ENCODE results near the gene TRIM61.
"Not testable (repeated sequence)": the region's sequence is repeated elsewhere in the genome, so short reads cannot be mapped to it uniquely, and the experiment has no call there.

TRIM61 gene

DNA sequence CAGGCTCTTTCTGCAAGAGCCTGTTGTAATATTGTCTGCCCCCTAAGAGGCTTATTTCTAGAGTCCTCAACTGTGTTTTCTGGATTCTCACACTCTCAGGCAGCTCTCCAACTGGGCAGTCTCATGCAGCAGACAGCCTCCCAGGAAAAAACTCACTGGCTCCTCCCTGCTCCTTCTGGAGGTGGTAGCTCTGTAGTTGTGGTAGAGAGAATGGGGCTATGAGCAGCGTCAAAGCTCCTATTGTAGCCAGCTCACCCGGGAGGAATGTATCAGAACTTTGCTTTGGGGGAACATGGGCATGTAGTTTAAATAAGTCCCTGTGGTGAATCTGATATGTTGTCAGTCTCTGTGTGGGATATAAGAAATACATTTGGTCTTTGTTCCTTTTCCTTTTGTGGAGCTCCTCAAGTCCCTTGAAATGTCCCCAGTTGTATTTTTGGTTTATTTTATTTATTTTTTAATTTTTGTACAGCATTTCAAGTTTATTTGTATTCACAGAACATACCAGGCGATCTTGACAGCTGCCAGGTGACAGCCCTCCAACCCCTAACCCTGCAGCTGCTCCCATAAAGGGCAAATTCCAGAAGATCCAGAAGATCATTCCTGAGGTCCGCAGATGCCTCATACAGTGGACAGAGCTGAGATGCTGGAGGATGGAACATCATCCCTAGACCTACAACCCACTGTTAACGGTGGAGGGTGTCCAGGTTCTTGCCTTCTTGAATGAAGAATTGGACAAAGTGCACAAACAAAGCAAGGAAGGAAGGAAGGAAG, 45.7 kb downstream of the TRIM61 start:
- TF ChIP-seq, protein P1, sequence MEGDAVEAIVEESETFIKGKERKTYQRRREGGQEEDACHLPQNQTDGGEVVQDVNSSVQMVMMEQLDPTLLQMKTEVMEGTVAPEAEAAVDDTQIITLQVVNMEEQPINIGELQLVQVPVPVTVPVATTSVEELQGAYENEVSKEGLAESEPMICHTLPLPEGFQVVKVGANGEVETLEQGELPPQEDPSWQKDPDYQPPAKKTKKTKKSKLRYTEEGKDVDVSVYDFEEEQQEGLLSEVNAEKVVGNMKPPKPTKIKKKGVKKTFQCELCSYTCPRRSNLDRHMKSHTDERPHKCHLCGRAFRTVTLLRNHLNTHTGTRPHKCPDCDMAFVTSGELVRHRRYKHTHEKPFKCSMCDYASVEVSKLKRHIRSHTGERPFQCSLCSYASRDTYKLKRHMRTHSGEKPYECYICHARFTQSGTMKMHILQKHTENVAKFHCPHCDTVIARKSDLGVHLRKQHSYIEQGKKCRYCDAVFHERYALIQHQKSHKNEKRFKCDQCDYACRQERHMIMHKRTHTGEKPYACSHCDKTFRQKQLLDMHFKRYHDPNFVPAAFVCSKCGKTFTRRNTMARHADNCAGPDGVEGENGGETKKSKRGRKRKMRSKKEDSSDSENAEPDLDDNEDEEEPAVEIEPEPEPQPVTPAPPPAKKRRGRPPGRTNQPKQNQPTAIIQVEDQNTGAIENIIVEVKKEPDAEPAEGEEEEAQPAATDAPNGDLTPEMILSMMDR (IDR thresholded peaks at IDR 0.05; ENCODE audit: insufficient read depth, low read length, missing control alignments), result no peak
- H3K4me3 ChIP-seq (ENCODE audit: low read depth, low read length), result no peak overlapping the region
- ChIA-PET POLR2A (no interaction called here), CTCF (no interaction called here)
- no peak for DNase-seq (ENCODE audit: low read depth, low spot score)

DNA sequence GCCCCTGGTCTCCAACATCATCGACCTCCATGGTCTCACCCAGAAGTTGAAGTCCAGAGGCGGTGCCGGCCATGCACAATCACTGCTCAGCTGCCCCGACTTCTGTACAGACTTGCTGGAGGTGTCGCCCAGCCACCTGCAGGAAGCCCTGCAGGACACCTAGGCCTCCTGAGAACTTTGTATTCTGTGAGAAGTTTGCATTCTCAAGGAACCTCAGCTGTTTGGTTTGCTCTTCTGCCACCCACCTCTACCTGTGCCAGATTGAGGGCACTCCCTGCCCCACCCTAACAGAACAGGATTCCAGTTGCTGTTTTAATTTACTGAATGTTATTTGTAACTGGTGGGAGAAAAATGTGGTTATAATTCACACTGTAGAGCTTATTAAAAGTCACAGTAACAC, 46.8 kb downstream of the TRIM61 start:
- H3K4me3 ChIP-seq (ENCODE audit: low read depth, low read length), result no peak overlapping the region
- ChIA-PET CTCF (no interaction called here), POLR2A (no interaction called here)
- no peak for DNase-seq (ENCODE audit: low read depth, low spot score)
- TF ChIP-seq, protein P1 (IDR thresholded peaks at IDR 0.05; ENCODE audit: insufficient read depth, low read length, missing control alignments), result no peak

DNA sequence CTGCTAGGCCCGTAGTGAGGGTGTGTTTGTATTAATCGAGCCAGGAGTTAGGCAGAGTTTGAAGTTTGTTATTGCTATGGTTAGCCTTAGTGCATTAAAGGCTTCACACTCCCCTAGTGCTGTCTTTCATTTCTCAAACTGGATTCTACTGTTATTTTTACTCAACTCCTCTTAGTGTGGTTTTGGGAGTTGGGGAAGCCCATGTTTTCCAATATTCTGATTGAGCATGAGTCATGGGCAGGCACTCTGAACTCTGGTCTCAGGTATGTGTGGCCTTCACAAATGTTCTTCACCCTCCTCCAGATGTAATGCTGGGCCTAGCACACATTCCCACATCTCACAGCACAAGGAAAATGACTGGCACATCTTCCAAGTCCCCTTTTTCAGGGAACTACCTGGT, 50.4 kb downstream of the TRIM61 start:
- H3K4me3 ChIP-seq (ENCODE audit: low read depth, low read length); POLR2A ChIA-PET; DNase-seq (ENCODE audit: low read depth, low spot score); CTCF ChIA-PET: not testable (repeated sequence)

DNA sequence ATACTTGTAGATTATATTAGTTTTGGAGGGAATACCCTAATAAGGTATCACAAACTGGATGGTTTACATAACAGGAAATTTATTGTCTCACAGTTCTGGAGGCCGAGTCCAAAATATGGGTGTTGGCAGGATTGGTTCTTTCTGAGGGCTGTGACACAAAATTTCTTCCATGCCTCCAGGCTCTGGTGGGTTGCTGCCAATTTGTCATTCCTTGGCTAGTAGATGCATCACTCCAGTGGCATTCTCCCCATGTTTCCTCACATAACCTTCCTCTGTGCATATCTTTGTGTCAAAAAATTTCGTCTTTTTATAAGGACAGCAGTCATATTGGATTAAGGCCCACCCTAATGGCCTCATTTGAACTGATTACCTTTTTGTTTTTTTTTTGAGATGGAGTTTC, 51.2 kb downstream of the TRIM61 start:
- ChIA-PET CTCF (no interaction called here), POLR2A (no interaction called here)
- H3K4me3 ChIP-seq (ENCODE audit: low read depth, low read length), result no peak overlapping the region
- DNase-seq (ENCODE audit: low read depth, low spot score), result no peak
- TF ChIP-seq, protein P1 (IDR thresholded peaks at IDR 0.05; ENCODE audit: insufficient read depth, low read length, missing control alignments), result no peak

DNA sequence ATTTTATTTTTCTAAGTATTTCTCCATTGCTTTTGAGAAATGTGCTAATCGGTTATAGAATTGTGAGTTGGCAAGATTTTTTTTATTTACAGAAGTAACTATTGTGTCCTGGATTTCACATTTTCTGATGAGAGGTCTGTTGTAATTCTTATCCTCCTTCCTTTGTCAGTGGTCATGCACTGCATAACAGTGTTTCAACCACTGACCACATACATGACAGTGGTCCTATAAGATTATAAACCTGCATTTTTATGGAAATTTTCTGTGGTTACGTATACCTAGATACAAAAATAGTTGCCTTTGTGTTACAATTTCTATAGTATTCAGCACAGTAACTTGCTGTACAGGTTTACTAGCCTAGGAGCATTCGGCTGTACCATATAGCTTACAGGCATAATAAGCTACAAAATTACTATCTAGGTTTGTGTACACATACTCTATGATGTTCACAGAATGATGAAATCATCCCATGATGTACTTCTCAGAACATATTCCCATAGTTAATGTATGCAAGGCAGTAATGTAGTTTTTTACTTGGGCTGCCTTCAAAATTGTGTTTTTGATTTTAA, 52.7 kb downstream of the TRIM61 start:
- POLR2A ChIA-PET, result no interaction called here
- DNase-seq (ENCODE audit: low read depth, low spot score), result no peak
- CTCF ChIA-PET, result no interaction called here
- TF ChIP-seq, protein P1 (IDR thresholded peaks at IDR 0.05; ENCODE audit: insufficient read depth, low read length, missing control alignments), result no peak
- H3K4me3 ChIP-seq (ENCODE audit: low read depth, low read length), result no peak overlapping the region

DNA sequence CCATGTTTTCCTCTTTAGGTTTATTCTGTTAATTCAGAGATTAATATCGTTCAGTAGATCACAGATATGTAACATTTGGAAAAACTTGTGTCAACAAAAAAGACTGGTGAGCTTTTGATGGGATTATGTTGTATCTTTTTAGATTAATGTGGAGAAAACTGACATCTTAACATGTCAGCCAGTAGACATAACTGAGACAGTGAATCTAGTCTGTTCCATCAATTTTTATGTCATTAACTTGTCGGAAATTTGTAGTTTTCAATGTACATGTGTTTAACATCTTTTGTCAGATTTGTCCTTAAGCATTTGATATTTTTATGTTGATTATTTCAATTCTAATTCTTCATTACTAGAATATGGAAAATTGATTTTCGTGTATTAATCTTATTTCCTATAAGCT, 58.5 kb downstream of the TRIM61 start:
- TF ChIP-seq, protein P1 (IDR thresholded peaks at IDR 0.05; ENCODE audit: insufficient read depth, low read length, missing control alignments), result no peak
- CTCF ChIA-PET, result no interaction called here

More for the DNA sequence above, 58.5 kb downstream of the TRIM61 start:
- no peak for DNase-seq (ENCODE audit: low read depth, low spot score)
- no peak overlapping the region for H3K4me3 ChIP-seq (ENCODE audit: low read depth, low read length)
- POLR2A ChIA-PET, result no interaction called here

Measured in AG04449 (cell line).